ENCODE results near the gene SLX4IP. TPM values are rescaled to one million over a fixed set of nuclear protein-coding genes. Genes with fewer than 3 reads are reported as not detected.
A peak's percentile ranks its signal among the peaks of the same experiment; 100 is the strongest.
"Not testable (repeated sequence)": the region's sequence is repeated elsewhere in the genome, so short reads cannot be mapped to it uniquely, and the experiment has no call there.

The SLX4IP gene
- 2.8 TPM for polyA plus RNA-seq (2013, experiment 1 of 2; ENCODE audit: insufficient read length)
- 3.3 TPM for polyA plus RNA-seq (2013, experiment 2 of 2; ENCODE audit: insufficient read length)

DNA sequence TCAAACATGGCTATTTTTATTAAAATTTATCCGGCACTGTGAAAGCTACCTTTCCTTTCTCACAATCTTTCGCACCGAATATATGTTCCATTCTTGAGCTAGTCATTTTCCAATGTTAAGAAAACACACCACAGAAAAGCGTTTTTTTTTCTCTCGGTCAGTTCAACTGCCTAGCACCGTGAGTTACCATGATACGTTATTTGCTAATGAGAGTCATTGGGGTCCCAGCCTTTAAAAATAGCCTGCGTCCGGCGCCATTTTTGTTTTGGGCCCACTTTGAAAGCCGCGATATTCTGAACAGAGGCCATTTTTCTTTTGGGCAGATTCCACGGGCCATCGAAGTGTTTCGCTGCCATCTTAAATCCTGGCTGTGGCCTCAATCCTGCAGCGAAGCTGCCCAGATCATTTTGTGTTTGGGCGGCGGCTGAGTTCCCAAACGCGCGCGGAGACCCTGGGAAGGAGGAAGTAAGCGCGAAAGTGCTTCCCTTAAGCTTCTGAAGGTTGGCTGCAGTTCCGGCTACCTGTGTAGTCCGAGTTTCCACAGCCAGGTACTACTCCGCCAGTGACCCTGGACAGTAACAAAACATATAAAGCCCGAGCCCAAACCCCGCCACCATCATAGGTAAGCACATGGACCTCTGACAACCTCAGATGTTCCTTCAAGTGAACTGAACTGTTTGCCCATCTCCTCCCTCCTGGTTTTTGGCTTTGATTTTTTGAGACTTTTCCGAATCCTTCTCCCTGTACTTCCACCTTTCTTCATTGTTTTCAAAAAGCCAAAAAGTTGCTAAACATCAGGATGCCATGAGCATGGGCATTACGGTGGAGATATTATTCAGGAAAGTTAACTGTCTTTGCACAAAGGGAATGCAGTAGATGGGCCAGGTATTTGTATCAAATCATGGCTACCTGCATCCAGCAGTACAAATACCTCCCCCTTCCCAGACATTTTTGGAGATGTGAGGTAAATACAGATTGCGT is at the start of gene SLX4IP:
Gene SLX4IP (plus strand): TSS at position 474 of the 981 bp plus-strand sequence. CDS start 22,900 bp downstream, outside the sequence.
- DNase-seq, result peak; percentile 95

DNA sequence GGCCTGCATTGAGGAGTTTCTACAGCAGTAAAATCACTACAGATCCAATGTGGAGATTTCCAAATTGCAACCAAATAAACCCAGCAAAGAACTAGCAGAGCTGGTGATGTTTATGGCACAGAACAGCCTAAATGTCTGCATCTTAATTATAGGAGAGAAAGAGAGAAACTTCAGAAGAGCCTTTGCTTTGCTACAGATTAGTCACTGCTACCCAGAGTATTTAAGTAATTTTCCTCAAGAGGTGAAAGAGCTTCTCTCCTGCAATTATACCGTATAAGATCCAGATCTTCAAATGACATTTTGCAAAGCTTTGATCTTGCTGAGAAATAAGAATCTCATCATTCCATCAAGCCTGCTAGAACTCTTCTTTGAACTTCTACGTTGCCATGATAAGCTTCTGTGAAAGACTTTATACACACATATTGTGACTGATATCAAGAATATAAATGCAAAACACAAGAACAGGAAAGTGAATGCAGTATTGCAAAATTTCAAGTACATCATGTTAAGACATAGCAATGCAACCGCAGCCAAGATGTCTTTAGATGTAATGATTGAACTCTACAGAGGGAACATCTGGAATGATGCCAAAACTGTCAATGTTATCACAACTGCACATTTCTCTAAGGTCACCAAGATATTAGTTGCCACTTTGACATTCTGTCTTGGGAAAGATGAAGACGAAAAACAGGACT is 49.1 kb upstream of the SLX4IP start:
- DNase-seq, result no peak

DNA sequence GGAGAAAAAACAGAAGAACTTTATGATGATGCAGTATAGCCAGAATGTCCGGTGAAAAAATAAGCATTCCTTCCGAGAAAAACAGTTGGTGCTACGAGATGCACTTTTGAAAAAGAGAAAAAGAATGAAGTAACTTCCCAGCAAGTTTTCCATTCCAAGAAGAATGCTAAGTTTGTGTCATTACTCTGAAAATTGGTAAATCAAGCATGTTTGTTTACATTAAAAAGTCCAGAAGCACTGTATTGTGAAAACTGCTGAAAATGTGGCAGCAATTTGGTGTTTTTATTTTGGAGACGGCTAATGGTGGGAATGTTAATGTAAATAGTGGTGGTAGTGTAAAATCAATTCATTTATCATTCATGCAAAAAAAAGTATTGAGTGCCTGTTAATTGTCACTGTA is 47.4 kb upstream of the SLX4IP start:
- no peak for DNase-seq

DNA sequence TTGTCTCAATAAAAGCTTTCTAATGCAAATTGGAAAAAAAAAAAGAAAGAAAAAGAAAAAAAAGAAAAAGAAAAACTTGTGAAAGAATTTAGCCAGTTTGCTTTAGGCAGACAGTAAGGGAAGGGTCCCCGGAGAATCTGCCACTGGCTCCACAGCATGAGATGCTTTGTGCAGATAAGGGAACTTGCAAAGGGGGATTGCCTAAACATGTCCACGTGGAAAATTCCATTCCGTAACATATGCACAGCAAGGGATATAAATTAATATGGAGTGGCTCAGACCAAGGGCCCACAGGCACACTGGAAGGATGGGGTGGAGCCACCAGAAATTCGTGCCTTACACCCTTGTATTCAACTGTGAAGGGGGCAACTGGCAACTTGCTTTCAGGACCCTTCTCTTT is 46.5 kb upstream of the SLX4IP start:
- DNase-seq, result no peak

DNA sequence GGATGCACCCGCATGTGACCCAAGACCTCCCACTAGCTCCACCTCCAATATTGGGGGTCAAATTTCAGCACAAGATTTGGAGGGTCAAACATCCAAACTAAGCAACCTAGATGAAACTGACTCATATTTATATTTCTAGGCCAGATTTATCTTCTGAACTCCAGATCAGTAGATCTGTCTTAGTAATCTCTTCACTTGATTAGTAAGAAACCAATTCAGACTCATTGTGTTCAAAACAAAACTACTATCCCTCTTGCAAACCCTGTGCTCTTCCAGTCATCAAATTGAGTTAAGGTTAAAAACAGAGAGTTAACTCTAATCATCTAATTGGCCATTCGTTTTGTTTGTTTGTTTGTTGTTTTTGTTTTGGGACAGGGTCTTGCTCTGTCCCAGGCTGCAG is 44.4 kb upstream of the SLX4IP start:
- no peak for DNase-seq

GRCh38 chr20:10394752-10395151 is 40.4 kb upstream of the SLX4IP start:
- not testable (repeated sequence) for DNase-seq

DNA sequence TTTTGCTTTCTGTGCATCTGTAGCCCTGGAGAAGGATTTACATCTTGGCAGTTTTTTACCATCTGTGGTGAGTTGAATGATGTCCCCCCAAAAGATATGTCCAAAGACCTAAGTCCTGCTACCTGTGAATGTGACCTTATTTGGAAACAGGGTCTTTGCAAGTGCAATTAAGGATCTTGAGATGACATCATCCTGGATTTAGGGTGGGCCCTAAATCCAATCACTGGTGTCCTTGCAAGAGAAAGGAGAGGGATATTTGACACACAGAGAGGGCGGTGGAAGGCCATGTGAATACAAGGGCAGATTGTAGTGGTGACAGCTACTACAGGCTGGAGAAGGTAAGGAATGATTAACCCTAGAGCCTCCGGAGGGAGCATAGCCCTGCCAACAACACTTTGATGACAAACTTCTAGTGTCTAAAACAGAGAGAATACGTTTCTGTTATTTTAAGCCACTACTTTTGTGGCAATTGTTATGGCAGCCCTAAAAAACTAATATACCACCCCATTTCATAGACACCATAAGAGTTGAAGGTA is 36.2 kb upstream of the SLX4IP start:
- DNase-seq, result no peak

DNA sequence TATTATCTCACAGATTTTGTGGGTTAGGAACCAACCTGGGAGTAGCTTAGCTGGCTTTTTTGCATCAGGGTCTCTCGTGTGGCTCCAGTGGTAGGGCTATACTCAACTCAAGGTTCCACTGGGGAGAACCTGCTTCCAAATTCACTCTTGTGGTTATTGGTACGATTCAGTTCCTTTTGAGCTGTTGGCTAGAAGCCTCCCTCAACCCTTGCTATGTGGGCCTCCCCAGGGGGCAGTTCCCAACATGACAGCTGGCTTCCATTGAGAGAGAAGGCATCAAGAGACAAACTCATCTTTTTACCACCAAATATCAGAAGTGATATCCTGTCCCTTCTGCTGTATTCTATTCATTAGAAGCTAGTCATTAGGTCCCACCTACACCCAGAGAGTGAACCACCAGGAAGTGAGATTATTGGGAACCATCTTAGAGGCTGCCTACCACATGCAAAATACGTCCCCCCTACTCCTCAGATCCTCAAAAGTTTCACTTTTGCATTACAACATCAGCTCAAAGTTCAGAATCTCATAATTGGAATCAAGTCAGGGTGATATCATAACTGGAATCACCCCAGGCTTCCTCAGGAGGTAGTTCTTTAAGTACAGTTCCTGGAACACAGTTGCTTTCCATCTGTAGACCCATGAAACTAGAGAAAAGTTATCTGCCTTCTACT is 32.0 kb upstream of the SLX4IP start:
- DNase-seq, result no peak

GRCh38 chr20:10404023-10404628 is 31.0 kb upstream of the SLX4IP start:
- no peak for DNase-seq

DNA sequence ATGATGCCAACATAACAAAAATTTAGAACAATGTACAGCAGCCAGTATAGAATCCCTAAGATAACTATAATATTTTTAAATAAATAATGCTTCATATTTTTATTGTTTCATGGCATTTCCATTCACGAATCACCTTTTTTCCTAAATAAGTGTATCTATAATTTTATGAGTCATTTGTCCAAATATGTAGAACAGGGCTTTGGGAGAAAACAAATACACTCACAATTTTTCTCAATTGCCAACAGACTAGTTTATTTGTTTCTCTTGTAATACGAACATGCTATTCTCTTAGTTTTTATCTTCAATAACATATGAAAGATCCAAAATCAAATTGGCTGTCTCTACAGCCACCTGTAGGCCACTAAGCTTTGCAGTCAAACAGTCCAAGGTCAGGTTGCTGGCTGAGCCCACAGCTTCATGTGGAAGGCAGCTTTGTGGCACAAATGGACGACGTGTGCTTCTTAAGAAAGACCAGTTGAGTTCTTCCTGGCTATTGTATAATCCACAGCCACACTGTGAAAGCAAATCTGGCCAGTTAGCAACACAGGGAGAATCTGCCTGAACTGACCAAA is 30.1 kb upstream of the SLX4IP start:
- no peak for DNase-seq

DNA sequence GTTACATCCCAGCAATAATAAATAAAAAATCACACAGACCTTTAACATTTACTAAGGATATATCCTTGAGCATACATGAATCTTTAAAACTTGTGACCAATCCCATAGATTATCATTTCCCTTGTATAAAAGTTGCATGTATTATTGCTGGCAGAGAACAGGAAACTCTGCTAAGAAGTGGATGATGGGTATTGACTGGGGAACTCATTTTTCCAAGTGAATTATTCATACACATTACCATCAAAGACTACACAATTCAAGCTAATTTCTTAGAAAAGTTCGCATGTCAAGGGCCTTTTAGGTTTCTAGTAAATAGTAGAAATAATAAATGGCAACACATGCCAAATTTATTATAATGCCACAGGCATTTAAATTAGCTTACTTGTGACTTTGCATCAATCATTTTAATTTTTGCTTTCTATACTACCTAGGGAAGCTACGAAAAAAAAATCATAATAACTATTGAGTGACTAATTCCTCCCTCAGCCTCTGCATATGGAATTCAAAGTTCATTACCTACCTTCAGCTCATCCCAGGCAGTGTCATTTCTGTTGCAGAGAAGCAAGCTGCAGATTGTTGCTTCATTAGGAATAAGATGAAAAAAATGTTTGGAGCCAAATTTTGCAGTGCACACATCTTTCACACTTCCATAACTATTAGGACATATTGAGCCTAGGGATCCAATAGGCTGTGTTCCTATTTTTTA is 26.8 kb upstream of the SLX4IP start:
- DNase-seq, result no peak

- DNase-seq, result no peak
These were observed 23.4 kb upstream of the SLX4IP start for GRCh38 chr20:10411673-10412072.

DNA sequence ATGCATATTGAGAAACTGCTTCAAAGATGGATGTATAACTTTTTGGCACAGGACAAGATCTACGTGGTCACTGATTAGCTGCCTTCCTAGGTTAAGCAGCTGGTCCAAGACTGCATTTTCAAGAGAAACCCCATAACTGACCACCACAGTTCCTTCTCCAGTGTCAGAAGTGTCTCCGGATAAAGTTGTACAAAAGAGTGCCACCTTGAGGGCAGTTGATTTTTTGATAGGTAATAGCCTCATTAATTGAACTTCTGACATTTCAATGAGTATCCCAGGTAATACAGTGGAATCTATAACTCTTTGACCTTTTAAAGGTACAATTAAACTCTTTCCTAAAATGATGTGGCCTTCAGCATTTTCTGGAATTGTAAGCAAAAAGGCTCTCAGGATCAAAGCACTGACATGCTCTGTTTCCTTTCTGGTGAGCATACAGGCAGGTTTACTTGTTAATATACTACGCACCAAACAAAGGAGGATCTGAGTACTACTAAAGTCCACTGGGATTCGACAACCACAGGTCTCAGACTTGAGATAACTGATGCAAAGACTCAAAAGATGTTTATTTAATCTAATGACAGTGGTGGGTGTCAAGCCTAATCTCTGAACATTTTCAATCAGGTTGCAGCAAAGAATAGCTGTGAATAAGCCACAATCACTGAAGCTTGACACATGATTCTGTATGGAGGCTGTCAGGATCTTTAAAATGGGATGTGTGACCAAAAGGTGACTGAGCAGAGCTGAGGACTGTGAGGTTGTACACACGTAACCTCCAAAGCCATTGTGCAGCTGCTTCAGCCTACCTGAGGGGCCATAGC is 22.3 kb upstream of the SLX4IP start:
- DNase-seq, result no peak

DNA sequence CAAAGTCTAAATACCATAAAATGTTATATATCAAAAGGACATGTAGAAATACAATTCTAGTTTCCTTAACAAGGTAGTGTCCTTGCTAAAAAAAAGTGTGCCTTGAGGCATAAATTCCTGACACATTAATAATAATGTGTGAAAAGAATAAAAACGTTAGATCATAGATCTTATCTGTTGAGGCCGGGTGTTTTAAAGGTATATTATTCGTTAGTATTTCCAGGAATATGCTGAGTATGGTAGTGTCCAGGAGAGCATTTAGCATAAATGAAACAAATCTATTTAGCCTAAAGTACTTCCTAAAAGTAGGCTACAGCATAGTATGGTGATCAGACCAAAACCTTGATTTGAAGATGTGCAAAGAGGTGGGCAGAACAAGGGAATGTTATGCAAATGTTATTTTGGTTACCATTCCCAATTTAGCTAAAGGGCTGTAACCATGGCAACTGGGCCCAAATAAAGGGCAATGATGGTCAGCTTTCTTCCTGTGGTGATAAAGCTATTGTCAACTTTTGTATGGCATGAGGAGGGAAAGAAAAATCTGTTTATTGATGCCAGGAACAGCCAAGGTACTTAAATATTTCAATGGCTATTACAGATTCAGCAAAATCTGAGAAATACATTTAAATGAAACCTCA is 20.0 kb upstream of the SLX4IP start:
- DNase-seq, result no peak

DNA sequence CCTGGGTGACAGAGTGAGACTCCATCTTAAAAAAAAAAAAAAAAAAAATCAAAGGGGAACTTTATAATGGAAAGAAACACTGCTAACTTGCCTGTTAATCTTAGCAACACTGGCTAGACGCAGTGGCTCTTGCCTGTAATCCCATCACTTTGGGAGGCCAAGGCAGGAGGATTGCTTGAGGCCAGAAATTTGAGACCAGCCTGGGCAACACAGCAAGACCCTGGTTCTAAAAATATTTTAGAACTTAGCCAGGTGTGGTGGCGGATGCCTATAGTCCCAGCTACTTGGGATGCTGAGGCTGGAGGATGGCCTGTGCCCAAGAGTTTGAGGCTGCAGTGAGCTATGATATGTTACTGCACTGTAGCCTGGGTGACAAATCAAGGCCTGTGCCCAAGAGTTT is 17.9 kb upstream of the SLX4IP start:
- not testable (repeated sequence) for DNase-seq

DNA sequence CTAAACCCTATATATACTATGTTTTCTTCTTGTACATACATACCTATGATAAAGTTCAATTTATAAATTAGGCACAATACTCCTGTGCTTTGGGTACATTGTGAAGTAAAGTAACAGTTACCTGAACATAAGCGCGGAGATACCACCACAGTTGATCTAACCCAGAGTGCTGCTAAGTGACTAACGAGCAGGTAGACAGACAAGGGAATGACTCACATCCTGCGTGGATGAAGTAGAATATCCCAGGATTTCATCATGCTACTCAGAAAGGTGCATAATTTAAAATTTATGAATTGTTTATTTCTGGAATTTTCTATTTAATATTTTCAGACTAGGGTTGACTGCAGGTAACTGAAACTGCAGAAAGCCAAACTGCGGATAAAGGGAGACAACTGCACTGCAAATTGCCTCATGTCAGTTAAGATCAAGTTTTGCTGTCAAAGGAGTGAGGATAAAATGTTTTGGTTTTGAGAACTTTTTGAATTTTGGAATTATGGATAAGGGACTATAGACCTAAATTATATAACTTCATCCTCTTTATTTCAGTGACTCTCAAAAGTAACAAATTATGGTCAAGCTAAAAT is 15.5 kb upstream of the SLX4IP start:
- no peak for DNase-seq

GRCh38 chr20:10423735-10424134 is 11.4 kb upstream of the SLX4IP start:
- DNase-seq, result no peak

DNA sequence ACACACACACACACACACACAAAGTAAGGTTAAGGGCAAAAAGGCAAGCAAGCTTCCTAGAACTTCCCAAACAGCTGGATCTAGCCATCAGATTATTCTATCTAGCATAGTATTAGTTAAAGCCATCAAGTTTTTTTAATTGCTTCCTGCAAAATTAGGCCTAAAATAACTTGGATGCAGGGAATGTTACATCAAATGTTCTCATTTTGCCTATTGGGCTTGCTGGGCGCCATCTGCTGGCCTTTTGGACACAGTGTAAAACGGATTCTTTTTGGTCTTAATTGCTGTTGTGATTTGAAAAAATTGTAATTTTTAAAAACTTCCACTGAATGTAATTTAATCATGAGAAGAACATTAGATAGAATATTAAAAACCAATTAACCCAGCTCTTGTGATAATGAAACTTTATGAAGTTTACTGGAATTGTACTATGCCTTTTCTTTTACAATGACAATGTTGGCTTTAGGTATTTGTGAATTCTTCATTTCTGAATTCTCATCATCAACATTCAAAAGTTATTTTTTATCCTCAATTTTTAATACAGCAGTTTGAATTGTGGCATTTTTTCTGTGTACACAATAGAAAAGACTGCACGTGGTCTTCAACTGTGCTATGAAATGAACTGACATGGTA is 7.9 kb upstream of the SLX4IP start:
- DNase-seq, result peak; percentile 56

GRCh38 chr20:10428008-10428407 is 7.1 kb upstream of the SLX4IP start:
- no peak for DNase-seq

Data from fibroblast of skin of back (primary cell).